GM18517 (cell line): ENCODE data around the gene SRC.

Source experiments
- ATAC-seq: cut with Tn5 transposase; IDR thresholded peaks from one replicate; pipeline ENCODE4 v1.9.1; 2021; ENCODE audit warnings: mild to moderate bottlenecking, moderate library complexity; ENCODE audit not compliant: unreplicated experiment

Gene SRC

DNA sequence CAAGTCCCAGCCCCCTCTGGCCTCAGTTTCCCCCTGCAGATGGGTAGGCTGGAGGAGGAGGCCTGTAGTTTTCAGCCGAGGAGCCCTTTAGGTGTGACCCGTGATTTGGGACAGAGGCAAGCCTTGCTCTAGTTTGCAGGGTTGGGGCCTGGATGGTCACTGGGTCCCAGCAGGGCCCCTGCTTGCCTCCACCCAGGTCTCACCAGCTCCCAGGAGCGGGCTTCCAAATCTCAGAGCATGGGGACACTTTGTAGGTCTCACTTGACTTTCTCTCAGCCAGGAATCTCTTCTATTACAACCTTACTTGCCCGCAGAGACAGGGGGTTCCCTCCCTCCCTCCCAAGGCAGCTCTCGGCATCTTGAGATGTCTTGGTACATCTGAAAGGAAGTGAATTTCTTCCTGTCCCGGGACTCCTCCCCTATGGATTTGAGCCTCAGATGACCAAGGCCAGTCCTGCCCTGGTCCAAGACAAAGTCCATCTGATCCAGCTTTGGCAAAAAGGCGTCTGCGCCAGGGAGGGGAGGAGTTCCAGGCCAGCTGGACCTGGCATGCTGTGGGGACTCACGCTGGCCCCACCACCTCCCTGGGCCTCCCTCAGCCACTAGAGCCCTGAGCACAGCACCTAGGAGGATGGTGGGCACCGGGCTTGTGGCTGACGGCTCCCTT lies 47.4 kb downstream of the SRC start:
- ATAC-seq = no peak

DNA sequence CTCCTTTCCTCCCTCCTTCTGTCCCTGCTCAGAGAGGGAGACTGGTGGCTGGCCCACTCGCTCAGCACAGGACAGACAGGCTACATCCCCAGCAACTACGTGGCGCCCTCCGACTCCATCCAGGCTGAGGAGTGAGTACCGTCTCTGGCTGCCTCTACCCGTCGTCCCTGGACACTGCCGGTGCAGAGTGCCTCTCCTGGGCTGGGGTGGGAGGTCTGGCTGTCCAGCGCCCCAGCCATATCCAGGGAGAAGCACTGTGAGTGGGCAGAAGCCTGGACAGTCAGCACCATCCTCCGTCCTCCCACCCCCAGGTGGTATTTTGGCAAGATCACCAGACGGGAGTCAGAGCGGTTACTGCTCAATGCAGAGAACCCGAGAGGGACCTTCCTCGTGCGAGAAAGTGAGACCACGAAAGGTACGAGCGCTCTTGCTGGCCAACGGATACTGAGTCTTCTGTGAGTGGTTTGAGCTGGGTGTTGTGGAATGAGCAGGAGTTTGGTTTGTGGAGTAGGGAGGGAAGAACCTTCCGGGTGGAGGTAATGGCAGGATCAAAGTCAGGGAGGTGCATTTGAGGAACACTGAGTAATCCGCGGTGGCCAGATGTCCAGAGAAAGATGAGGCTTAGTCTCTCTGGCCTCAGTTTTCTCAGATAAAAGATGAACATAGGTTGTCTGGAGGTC lies 48.1 kb downstream of the SRC start:
- ATAC-seq = no peak

DNA sequence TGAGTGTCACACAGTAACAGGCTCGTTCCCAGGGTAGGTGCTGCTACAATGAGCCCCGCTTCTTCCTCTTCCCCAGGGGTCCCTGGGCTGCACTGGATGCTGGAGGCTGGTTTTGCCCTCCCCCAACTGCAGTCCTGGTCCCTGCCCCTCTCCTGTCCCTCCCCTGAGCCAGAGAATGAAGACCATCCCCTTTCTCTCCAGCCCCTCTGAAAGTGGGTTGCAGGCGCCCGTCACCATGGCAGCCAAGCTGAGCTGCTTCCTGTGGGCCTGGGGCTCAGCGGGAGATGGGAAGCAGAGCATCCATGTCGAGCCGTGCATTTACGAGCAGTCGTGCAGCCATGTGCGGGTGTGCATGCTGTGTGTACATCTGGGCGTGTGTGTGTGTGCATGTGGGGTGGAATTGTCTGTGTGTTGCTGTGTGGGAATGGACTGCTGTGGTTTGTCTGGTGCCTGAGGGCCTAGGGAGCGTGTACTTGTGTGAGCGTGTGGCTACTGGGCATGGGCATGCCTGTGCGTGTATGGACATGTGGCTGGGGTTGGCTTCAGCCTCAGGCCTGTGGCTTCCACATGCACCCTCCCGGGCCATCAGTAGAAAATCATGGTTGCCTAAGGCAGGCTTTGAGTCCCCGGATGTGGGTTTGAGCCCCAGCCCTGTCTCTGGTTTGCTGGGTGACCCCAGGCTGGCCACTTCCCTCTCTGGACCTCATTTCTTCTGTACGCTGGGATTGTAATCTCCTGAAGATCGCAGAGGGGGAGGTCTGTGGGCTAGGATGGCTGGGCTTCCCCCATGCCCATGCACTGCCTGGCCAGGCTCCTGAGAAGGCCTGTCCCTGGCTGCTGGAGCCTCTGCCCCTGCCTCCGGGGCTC lies 48.8 kb downstream of the SRC start:
- no peak for ATAC-seq

DNA sequence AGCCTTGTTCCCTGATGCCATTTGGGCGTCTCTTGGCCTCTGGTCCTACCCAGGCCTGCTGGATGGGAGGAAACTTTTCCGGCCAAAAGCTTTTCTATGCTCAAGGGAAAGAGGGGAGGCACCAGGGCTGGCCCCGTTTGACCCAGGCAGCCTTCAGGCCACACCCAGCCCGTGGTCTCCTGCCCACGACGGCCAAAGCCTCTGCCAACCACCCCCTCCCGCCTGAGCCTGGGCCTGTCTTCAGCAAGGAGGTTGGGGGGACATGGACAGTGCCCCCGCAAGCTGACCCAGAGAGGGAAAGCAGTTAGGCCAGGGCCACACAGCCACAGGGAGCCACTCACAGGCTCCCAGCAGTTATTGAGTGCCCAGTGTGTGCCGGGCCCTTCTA lies 49.5 kb downstream of the SRC start:
- ATAC-seq = no peak

DNA sequence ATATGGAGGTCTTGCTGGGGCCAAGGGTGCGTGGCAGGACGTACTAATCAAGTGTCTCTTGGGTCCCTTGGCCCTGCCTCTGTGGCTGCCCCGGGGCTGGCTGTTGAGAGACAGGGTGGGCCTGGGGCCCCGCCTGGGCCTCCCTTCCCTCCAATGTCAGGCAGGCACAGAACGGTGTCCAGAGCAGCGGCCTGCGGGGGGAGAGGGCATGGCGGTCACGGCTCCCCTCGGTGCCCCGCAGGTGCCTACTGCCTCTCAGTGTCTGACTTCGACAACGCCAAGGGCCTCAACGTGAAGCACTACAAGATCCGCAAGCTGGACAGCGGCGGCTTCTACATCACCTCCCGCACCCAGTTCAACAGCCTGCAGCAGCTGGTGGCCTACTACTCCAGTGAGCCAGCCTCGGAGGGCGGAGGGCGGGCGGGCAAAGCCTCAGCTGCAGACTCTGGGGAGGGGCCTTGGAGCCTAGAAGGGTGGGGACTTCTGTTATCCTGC lies 50.0 kb downstream of the SRC start:
- no peak for ATAC-seq

DNA sequence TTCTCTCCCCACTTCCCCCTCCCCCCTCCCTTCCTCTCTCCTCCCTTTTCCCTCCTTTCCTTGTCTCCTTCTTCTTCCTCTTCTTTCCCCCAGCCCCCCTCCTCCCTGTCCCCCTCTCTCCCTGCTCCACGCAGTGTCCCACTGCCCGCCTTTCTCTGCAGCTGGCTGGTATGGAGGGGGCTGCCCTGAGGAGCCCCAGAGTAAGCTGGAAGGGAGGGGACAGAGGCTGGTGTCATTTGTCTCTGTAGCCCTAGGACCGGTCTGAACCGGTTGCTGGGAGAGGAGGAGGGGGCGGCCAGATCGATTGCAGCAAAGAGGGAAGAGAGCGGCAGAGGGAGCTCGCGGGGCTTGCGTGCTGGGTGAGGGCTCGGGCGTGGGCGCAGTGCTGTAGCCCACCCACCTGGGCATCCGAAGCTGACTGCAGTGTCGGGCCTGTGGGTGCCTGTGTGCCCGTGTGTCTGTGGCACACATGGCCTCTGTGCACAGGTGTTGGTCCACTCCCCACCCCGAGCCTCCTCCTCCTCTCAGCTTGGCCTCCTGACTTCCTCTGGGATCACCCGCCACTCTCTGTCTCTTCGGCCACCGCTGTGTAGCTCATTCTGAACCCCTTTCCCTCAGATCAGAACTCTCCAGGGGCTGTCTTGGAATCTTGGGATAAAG lies 50.6 kb downstream of the SRC start:
- ATAC-seq = no peak

DNA sequence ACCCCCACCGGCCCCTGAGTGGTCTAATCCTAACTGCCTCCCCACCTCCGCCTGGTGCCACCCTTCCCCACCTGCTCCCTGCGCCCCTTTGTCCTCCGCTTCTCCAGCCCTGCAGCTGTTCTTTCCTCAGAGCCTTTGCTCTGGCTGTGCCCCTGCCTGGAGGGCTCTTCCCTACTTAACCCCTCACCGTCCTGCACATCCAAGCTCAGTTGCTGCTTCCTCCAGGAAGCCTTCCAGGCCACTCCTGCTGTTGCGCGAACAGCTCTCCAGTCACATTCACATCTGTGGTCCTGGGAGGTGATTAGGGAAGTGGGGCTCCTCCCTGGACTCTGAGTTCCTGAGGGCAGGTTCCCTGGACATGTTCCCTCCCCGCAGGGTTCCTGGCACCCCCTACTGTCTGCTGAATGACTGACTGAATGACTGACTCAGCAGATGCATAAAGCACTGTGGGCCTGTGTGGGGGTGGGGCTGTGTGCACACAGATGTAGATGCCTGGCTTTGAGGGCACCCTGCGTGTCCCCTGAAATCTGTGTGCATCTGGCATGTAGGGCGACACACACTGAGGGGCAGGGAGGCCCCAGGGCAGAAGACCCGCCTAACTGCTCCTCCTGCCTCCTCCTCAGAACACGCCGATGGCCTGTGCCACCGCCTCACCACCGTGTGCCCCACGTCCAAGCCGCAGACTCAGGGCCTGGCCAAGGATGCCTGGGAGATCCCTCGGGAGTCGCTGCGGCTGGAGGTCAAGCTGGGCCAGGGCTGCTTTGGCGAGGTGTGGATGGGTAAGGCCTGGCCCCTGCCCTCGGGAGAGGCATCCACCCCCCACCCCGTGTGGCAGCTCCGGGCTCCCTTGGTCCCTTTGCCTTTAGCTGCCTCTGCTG lies 51.4 kb downstream of the SRC start:
- no peak for ATAC-seq

DNA sequence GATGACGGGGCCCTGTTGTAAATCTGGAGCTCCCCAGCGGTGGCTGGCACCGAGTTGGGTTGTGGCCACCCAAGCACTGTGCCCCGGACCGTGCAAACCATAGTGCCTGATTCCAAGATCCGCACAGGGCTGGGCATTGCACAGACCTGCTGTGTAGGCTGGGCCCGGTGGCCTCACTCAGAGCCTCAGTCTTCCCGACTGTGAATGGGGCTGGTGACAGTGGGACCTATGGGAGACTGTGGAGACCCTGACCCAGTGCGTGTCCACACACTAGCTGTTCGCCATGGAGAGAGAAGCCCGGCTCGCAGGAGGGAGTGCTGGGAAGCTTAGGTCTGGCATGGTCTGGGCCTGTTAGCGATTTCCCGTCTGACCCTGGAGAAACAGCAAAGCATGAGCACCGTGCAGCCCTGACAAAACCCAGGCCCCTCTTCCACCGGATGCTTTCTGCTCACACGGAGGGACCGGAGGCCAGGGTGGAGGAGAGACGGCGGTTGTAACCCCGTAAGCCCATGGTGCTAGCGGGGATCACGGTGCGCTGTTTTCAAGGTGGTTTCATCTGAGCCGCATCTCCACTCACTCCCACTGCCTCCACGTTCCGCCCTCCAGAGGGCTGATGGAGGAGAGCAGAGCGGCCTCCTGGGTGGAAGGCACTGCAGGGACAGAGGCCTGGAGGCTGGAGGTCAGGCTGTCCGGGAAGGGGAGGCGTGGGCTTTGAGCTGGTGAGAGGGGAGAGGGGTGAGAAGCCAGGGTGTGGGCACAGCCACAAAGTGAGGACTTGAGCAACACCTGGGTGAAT lies 52.2 kb downstream of the SRC start:
- no peak for ATAC-seq

DNA sequence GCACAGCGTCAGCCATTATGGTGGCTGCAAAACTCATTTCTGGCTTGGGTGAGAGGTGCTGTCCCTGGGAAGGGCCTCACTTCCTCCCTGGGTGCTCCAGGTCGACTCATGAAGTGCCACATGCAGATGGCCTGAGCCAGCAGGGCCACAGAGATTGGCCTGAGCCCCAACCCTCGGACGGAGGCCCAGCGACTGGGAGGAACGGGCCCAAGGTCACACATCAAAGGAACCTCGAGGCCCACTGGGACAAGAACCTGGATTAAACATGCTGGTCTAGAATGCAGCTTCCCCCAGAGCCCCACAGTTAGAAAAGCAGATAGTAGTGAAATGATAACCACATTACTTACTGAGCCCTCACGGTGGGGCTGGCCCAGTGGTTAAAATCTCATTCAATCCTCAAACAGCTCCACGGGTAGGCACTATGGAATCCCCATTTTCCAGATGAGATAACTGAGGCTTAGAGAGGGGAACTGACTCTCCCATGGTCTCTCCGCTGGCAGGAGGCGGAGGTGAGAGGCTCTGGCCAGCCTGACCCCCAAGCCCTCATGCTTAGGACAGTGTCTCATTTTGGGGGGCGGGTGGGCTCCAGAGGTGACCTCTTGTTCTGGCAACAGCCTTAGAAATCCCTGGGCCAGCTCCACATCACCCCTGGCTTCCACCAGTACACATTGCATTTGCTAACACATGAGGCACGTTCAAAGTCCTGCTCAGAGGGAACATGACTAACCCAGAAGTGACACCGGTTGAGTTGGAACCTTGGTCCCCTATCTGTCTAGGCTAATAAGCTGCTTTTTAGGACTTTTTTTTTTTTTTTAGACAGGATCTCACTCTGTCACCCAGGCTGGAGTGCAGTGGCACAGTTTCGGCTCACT lies 53.0 kb downstream of the SRC start:
- no peak for ATAC-seq

DNA sequence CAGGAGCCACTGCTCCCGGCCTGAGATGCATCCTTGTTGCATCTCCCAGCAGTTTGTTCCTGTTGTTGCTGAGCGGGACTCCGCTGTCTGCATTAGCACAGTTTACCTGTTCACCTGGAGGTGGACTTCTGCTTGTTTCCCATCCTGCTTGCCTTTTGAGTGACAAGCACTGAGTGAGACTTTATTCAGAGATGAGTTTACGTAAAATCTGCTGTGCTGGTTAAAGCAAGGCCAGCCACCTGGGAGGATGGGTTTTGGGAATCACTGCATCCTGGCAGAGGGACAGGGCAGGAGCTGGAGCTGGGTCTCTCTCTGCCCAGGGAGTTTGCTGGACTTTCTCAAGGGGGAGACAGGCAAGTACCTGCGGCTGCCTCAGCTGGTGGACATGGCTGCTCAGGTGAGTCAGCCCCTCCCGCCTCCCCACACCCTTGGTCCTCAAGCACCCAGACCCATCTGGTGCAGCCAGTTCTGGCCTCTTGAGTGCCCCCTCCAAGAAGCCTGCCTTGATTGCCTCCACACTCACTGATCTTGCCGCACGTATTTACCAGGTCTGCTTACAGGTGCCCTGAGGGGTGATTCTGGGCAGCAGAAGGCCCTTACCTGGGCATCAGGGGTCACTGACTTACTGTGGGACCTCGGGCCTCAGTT lies 55.5 kb downstream of the SRC start:
- ATAC-seq = no peak

DNA sequence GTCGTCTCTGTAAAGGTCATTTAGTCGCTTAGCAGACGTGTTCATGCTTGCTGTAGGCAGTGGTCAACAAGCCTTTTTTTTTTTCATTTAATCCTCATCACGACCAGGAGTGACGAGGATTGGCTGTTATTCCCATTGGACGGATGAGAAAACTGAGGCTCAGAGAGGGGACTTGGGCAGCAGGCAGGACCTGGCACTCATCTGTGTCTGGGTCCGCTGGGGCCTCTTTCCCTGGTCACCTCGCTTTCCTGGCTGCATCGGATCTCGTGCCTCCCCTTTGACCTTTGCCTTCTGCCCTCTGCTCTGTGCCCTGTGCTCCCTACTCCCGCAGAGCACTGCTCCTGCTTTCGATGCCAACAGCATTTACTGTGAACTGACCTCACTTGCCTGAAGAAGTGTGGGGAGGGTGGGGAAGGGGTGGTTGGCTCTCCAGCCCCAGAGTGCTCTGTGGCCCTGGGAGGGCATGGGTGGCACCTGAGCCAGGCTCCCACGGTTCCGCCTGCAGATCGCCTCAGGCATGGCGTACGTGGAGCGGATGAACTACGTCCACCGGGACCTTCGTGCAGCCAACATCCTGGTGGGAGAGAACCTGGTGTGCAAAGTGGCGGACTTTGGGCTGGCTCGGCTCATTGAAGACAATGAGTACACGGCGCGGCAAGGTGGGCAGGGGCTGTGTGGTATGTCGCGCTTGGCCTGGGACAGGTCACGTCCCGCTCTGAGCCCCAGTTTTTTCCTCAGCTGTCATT lies 56.2 kb downstream of the SRC start:
- ATAC-seq = no peak

DNA sequence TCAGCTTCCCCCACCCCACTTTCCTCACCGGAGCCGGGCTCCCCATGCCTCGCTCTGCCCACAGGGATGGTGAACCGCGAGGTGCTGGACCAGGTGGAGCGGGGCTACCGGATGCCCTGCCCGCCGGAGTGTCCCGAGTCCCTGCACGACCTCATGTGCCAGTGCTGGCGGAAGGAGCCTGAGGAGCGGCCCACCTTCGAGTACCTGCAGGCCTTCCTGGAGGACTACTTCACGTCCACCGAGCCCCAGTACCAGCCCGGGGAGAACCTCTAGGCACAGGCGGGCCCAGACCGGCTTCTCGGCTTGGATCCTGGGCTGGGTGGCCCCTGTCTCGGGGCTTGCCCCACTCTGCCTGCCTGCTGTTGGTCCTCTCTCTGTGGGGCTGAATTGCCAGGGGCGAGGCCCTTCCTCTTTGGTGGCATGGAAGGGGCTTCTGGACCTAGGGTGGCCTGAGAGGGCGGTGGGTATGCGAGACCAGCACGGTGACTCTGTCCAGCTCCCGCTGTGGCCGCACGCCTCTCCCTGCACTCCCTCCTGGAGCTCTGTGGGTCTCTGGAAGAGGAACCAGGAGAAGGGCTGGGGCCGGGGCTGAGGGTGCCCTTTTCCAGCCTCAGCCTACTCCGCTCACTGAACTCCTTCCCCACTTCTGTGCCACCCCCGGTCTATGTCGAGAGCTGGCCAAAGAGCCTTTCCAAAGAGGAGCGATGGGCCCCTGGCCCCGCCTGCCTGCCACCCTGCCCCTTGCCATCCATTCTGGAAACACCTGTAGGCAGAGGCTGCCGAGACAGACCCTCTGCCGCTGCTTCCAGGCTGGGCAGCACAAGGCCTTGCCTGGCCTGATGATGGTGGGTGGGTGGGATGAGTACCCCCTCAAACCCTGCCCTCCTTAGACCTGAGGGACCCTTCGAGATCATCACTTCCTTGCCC lies 57.4 kb downstream of the SRC start:
- no peak for ATAC-seq

DNA sequence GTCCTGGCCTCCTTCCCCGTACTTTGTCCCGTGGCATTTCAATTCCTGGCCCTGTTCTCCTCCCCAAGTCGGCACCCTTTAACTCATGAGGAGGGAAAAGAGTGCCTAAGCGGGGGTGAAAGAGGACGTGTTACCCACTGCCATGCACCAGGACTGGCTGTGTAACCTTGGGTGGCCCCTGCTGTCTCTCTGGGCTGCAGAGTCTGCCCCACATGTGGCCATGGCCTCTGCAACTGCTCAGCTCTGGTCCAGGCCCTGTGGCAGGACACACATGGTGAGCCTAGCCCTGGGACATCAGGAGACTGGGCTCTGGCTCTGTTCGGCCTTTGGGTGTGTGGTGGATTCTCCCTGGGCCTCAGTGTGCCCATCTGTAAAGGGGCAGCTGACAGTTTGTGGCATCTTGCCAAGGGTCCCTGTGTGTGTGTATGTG lies 58.5 kb downstream of the SRC start:
- ATAC-seq = no peak

DNA sequence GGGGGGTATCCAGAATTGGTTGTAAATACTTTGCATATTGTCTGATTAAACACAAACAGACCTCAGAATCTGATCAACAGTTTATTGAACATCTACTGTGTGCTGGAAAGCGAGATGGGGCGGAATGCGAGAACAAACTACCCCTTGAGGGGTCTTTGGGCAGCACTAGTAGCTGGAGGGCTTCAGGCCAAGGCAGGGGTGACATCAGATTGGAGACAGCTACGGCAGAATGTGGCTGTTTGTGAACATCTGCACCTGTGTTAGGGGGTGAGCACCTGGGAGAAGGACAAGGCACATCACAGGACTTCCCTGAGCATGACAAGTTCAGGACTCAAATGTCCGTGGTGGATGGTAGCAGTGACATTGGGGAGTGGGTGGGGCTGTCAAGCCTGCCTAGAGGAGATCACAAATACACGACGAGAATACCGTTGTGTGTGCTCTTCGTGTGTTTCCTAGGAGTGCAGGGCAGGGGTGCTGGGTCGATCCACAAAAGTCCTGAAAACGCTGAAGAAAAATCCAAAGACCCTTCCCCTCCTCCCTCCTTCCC lies 59.5 kb downstream of the SRC start:
- ATAC-seq = no peak

DNA sequence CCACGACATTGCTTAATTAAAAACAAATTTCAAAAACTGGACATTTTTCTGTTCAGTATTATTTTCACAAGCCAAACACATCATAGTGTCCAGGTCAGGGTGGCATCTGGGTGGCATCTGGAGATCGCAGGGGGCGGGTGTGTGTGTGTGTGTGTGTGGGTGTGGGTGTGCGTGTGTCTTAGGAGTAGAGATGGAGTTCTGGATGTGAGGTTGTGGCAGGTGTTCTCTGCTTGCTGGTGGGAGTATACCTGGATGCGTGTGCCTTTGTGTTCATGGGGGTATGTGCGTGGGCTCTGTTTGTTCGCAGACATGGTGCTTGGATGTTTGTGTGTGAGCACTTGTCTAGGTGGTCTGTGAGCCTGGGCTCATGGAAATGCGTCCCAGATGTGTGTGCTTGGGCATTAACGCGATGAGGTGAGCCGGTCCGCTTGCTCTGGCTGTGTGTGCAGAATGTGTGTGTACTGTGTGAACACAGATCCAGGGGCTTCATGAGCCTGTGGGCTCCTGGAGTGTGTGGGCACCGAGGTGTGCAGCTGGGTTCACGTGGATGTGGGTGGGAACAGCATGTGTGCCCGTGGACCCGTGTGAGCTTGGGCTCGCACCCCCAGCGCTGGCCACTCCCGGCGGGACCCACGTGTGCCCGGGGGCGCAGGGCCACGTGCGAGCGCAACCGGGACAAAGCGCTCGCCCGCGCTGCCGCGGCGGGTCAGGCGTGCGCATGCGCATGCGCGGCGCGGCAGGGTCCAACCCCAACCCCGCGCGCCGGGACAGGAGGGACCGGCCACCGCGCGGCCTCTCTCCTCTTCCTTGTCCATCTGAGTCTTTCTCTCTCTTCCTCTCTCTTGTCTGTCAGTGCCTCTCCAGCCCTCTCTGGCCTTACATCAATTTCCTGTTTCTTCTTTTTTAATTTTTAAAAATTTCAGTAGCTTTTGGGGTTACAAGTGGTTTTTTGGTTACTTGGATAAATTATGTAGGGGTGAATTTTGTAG lies 60.4 kb downstream of the SRC start:
- ATAC-seq = no peak
